SKM-1 treated with dmso at 0.1 percent for 144 hours (cell line): ENCODE data around the gene BNIP3.
A peak's percentile ranks its signal among the peaks of the same experiment; 100 is the strongest.
"Not testable (repeated sequence)": the region's sequence is repeated elsewhere in the genome, so short reads cannot be mapped to it uniquely, and the experiment has no call there.

Experiments
- DNase-seq: peaks from one replicate; lab custom pipeline; 2025; ENCODE audit not compliant: unreplicated experiment; lab: John Stamatoyannopoulos, UW

Gene BNIP3

GRCh38 chr10:131930586-131931330 lies 51.0 kb downstream of the BNIP3 start:
- DNase-seq = no peak

- no peak for DNase-seq
Observed at GRCh38 chr10:131930150-131930549, 51.6 kb downstream of the BNIP3 start.

DNA sequence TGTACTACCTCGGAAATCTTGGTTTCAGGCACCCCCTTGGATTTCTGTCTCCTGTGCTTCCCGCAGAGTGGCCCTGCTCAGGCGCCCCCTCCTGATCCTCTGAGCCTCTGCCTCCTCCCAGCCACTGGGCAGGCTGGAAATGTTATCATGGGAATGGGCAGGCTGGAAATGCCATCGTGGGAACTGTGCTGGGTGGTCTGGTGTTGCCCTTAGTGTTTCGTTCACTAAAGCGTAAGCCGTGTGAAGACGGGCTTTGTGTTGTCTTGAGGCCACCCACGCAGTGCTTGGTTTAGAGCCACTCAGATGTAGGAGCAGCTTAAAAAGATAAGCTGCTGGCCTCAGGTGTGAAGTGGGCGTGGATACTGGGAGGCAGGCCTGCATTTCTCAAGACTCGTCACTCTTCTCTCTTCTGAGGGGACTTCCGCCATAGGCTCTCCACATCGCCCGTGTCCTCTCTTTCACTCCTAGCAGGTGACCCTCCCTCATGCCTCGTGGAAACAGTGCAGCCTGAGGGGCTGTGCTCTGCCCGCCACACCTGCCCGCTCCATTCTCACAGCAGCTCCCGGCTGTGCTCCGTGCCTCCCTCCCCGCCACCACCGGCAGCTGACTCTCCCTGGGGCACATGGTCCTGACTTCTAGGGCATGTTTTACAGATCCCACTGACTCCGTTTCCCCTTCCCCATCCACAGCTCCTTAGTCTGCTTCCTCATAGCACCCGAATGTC lies 52.4 kb downstream of the BNIP3 start:
- no peak for DNase-seq

DNA sequence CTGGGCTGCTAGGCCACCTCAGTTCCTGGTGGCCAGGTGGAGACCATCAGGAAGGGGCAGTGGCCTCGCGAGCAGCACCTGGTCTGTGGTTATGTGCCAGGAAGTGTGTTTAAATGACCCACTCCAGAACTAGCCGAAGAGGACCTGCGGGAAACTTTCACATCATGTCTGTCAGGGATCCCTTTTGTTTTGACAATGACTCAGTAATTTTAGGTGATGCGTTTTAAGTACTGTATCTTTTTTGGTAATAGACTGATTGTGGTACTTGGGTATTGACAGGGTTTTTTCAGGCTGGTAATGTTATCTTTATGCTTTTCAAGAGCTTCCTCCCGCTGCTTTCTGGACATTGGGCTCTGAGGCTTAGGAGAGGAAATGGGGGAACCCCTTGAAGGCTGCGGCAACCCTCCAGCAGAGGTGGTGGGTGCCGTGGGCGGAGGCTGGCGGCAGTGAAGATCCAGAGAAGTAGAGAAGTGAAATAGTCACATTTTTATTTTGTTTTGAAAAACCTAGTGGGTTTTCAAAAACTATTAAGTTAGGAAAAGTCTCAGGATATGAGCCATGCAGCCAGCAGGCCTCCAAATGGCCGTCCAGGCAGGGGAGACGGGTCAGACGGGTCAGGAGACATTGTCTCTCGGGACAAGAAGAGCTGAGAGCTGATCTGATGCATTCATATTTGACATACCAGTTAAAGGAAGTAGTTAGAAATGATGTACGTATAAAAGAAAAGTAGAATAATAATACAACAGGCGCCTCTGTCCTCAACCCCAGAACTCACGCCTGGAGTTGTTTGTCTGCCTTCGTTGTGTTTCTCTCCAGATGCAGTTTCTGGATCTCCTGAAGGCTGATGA lies 53.3 kb downstream of the BNIP3 start:
- no peak for DNase-seq

- no peak for DNase-seq
Observed at GRCh38 chr10:131926743-131927595, 54.8 kb downstream of the BNIP3 start.

GRCh38 chr10:131926253-131926652 lies 55.5 kb downstream of the BNIP3 start:
- DNase-seq = no peak

DNA sequence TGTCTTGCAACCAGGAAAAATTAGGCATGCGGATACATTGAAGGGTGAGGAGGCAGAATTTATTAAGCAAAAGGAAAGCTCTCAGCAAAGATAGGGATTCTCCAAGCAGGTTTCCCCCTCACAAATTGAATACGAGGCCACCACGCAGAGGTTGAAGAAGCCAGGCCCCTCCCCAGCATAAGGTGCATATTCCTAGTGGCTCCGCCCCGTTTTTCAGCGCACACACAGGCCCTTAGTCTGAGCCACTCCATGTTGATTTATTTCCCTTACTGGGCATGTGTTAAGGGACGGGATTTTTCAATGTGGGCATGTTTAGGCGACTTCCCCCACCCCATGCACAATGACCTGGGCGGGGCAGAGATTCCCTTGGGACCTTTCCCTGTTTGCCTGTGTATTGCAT lies 56.0 kb downstream of the BNIP3 start:
- DNase-seq = no peak

DNA sequence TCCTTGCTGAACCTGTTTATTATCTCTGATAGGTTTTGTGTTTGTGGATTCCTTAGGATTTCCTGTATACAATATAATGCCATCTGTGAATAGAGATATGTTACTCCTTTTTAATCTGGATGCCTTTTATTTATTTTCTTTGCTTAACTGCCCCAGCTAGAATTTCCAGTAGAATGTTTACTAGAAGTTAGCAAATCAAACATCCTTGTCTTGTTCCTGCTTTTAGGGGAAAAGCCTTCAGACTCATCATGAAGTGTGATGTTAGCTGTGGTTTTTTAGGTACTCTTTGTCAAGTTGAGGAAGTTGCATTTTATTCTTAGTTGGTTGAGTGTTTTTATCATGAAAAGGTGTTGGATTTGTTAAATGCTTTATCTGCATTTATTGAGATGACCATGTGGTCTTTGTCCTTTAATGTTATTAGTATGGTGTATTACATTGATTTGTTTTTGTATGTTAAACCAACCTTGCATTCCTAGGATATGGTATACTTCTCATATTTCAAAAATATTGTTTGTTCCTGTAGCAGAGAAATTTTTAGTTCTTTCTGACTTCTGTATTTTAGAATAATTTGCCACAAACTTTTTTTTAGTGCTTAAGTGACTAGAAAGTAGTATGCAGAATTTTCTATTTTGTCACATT lies 56.6 kb downstream of the BNIP3 start:
- DNase-seq = peak; percentile 42

GRCh38 chr10:131923038-131923756 lies 58.5 kb downstream of the BNIP3 start:
- DNase-seq = no peak

GRCh38 chr10:131921184-131921583 lies 60.5 kb downstream of the BNIP3 start:
- no peak for DNase-seq

DNA sequence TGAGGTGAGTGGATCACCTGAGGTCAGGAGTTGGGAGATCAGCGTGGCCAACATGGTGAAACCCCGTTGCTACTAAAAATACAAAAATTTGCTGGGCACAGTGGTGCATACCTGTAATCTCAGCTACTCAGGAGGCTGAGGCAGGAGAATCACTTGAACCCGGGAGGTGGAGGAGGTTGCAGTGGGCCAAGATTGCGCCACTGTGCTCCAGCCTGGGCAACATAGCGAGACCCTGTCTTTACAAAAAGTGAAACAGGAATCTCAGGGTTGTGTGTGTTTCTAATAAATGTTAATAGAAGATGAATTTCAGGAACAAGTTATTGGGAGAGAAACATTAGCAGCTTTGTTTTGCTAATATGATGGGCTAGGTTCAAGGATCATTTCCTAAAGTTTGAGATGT lies 61.0 kb downstream of the BNIP3 start:
- DNase-seq = no peak

GRCh38 chr10:131920151-131920550 lies 61.6 kb downstream of the BNIP3 start:
- DNase-seq = no peak

GRCh38 chr10:131919461-131919860 lies 62.3 kb downstream of the BNIP3 start:
- DNase-seq = not testable (repeated sequence)
